ENCODE data around the gene PDE8A.
"Not testable (repeated sequence)": the region's sequence is repeated elsewhere in the genome, so short reads cannot be mapped to it uniquely, and the experiment has no call there.

The PDE8A gene

GRCh38 chr15:85178308-85178707 is 196.7 kb downstream of the PDE8A start:
- DNase-seq (ENCODE audit: low read depth in 2 of 2): no peak

- no peak for DNase-seq (ENCODE audit: low read depth in 2 of 2)
These were observed 198.0 kb downstream of the PDE8A start for GRCh38 chr15:85179700-85180099.

- DNase-seq (ENCODE audit: low read depth in 2 of 2): not testable (repeated sequence)
These were observed 203.7 kb downstream of the PDE8A start for GRCh38 chr15:85185350-85185749.

GRCh38 chr15:85188171-85188577 is 206.5 kb downstream of the PDE8A start:
- DNase-seq (ENCODE audit: low read depth in 2 of 2): not testable (repeated sequence)
